ENCODE measurements around the gene DPP10. TPM values are rescaled to one million over a fixed set of nuclear protein-coding genes. Genes with fewer than 3 reads are reported as not detected.

DPP10 gene
- total RNA-seq, 1 experiment from 2014 or later = not detected

GRCh38 chr2:114685102-114685501 is 242.7 kb downstream of the DPP10 start:
- Mint-ChIP-seq H3K27me3 (ENCODE audit: unreplicated experiment) (no peaks in the 10 kb centered on the region), H3K9me3 (ENCODE audit: low read depth, unreplicated experiment) (peaks cover 3% of the 10 kb centered on the region), H3K4me1 (ENCODE audit: low read depth, unreplicated experiment) (no peaks in the 10 kb centered on the region), H3K36me3 (ENCODE audit: insufficient read depth, unreplicated experiment) (no peaks in the 10 kb centered on the region), H3K27ac (ENCODE audit: unreplicated experiment) (no peak overlapping the region), H3K4me3 (ENCODE audit: low read depth, unreplicated experiment) (no peak overlapping the region)
- no peak for DNase-seq
- CTCF ChIA-PET = no interaction called here
- no TSS peak for BruUV-seq (replicated peaks)
- TF ChIP-seq CTCF (IDR thresholded peaks at IDR 0.05; ENCODE audit: unreplicated experiment) = no peak
- intact Hi-C loops (cut with micrococcal nuclease; ENCODE audit: unreplicated experiment) = no loop called here

GRCh38 chr2:114688241-114688640 is 245.8 kb downstream of the DPP10 start:
- intact Hi-C loops (cut with micrococcal nuclease; ENCODE audit: unreplicated experiment) = no loop called here
- peaks cover 10% of the 10 kb centered on the region for H3K9me3 Mint-ChIP-seq (ENCODE audit: low read depth, unreplicated experiment)
- DNase-seq = no peak
- BruUV-seq (replicated peaks) = no TSS peak
- H3K4me3 Mint-ChIP-seq (ENCODE audit: low read depth, unreplicated experiment) = no peak overlapping the region
- H3K27ac Mint-ChIP-seq (ENCODE audit: unreplicated experiment) = no peak overlapping the region
- no peak for TF ChIP-seq CTCF (IDR thresholded peaks at IDR 0.05; ENCODE audit: unreplicated experiment)
- CTCF ChIA-PET = no interaction called here
- H3K36me3 Mint-ChIP-seq (ENCODE audit: insufficient read depth, unreplicated experiment) = no peaks in the 10 kb centered on the region
- H3K4me1 Mint-ChIP-seq (ENCODE audit: low read depth, unreplicated experiment) = no peaks in the 10 kb centered on the region
- H3K27me3 Mint-ChIP-seq (ENCODE audit: unreplicated experiment) = no peaks in the 10 kb centered on the region

- no peak overlapping the region for H3K27ac Mint-ChIP-seq (ENCODE audit: unreplicated experiment)
- CTCF ChIA-PET = no interaction called here
- H3K36me3 Mint-ChIP-seq (ENCODE audit: insufficient read depth, unreplicated experiment) = no peaks in the 10 kb centered on the region
- peaks cover 13% of the 10 kb centered on the region for H3K9me3 Mint-ChIP-seq (ENCODE audit: low read depth, unreplicated experiment)
- TF ChIP-seq CTCF (IDR thresholded peaks at IDR 0.05; ENCODE audit: unreplicated experiment) = no peak
- intact Hi-C loops (cut with micrococcal nuclease; ENCODE audit: unreplicated experiment) = no loop called here
- no peaks in the 10 kb centered on the region for H3K4me1 Mint-ChIP-seq (ENCODE audit: low read depth, unreplicated experiment)
- no peaks in the 10 kb centered on the region for H3K27me3 Mint-ChIP-seq (ENCODE audit: unreplicated experiment)
- DNase-seq = no peak
- BruUV-seq (replicated peaks) = no TSS peak
- H3K4me3 Mint-ChIP-seq (ENCODE audit: low read depth, unreplicated experiment) = no peak overlapping the region
Measured at GRCh38 chr2:114698520-114698919, 256.1 kb downstream of the DPP10 start.

GRCh38 chr2:114699423-114699944 is 257.0 kb downstream of the DPP10 start:
- Mint-ChIP-seq H3K27me3 (ENCODE audit: unreplicated experiment) (no peaks in the 10 kb centered on the region), H3K36me3 (ENCODE audit: insufficient read depth, unreplicated experiment) (no peaks in the 10 kb centered on the region), H3K4me3 (ENCODE audit: low read depth, unreplicated experiment) (no peak overlapping the region), H3K27ac (ENCODE audit: unreplicated experiment) (no peak overlapping the region), H3K4me1 (ENCODE audit: low read depth, unreplicated experiment) (no peaks in the 10 kb centered on the region), H3K9me3 (ENCODE audit: low read depth, unreplicated experiment) (peaks cover 16% of the 10 kb centered on the region)
- no TSS peak for BruUV-seq (replicated peaks)
- intact Hi-C loops (cut with micrococcal nuclease; ENCODE audit: unreplicated experiment) = no loop called here
- DNase-seq = no peak
- no peak for TF ChIP-seq CTCF (IDR thresholded peaks at IDR 0.05; ENCODE audit: unreplicated experiment)
- CTCF ChIA-PET = no interaction called here
